Neural progenitor cell (in vitro differentiated cells): ENCODE results near the gene CCNG2. TPM values are rescaled to one million over a fixed set of nuclear protein-coding genes. Genes with fewer than 3 reads are reported as not detected.

Experiments
- DNase-seq: peaks from one replicate; pipeline ENCODE4 v3.0.0-alpha.2; 2016; ENCODE audit warnings: low spot score
- H2AFZ ChIP-seq: fragments of 200-600 bp; sonication (generic); replicated peaks from 2 replicates; pipeline ENCODE4 v1.6.1; 2016; ENCODE audit warnings: antibody characterized with exemption
- H3F3A ChIP-seq: fragments of 200-600 bp; sonication (generic); 2 replicates; pipeline ENCODE4 v1.6.1; 2016; ENCODE audit warnings: antibody characterized with exemption, low read depth
- H3K27ac ChIP-seq: fragments of 200-600 bp; sonication (generic); 2 replicates; pipeline ENCODE4 v1.5.1; 2016; ENCODE audit warnings: mild to moderate bottlenecking
- H3K27me3 ChIP-seq: fragments of 200-600 bp; sonication (generic); 2 replicates; pipeline ENCODE4 v1.6.1; 2016; ENCODE audit warnings: mild to moderate bottlenecking, moderate library complexity
- H3K36me3 ChIP-seq: fragments of 200-600 bp; sonication (generic); 2 replicates; pipeline ENCODE4 v1.5.1; 2016
- H3K4me1 ChIP-seq: fragments of 200-600 bp; sonication (generic); 2 replicates; pipeline ENCODE4 v1.6.1; 2016; ENCODE audit warnings: mixed run types
- H3K4me2 ChIP-seq: fragments of 200-600 bp; sonication (generic); 2 replicates; pipeline ENCODE4 v1.6.1; 2016
- H3K4me3 ChIP-seq: fragments of 200-600 bp; sonication (generic); 2 replicates; pipeline ENCODE4 v1.5.1; 2016
- H3K79me2 ChIP-seq: fragments of 200-600 bp; sonication (generic); 2 replicates; pipeline ENCODE4 v1.6.1; 2016; ENCODE audit warnings: low read depth
- H3K9ac ChIP-seq: fragments of 200-600 bp; sonication (generic); 2 replicates; pipeline ENCODE4 v1.6.1; 2016
- H3K9me3 ChIP-seq: fragments of 200-600 bp; sonication (generic); 2 replicates; pipeline ENCODE4 v1.5.1; 2016; ENCODE audit warnings: low read depth
- H4K20me1 ChIP-seq: fragments of 200-600 bp; sonication (generic); 2 replicates; pipeline ENCODE4 v1.6.1; 2016; ENCODE audit warnings: low read depth
- H3K27ac Mint-ChIP-seq: 3 replicates; pipeline ENCODE4 v1.8.0; 2021; ENCODE audit warnings: mixed read lengths
- H3K27me3 Mint-ChIP-seq: 2 replicates; pipeline ENCODE4 v1.8.0; 2022; ENCODE audit warnings: low read depth, mild to moderate bottlenecking, inconsistent platforms, moderate library complexity, mixed read lengths; ENCODE audit not compliant: insufficient read depth
- H3K36me3 Mint-ChIP-seq: 3 replicates; pipeline ENCODE4 v1.8.0; 2021; ENCODE audit warnings: mixed read lengths
- H3K4me1 Mint-ChIP-seq: 3 replicates; pipeline ENCODE4 v1.8.0; 2021; ENCODE audit warnings: mixed read lengths
- H3K4me3 Mint-ChIP-seq: 3 replicates; pipeline ENCODE4 v1.8.0; 2021; ENCODE audit warnings: mild to moderate bottlenecking, moderate library complexity, mixed read lengths
- H3K9me3 Mint-ChIP-seq: 3 replicates; pipeline ENCODE4 v1.8.0; 2020; ENCODE audit warnings: mixed read lengths
- EZH2 ChIP-seq: fragments of 200-600 bp; sonication (generic); IDR thresholded peaks from 2 replicates; pipeline ENCODE4 v1.6.1; 2017; ENCODE audit warnings: antibody characterized with exemption, mild to moderate bottlenecking, moderate library complexity
- EZH2phosphoT487 ChIP-seq: fragments of 200-600 bp; sonication (generic); IDR thresholded peaks from 2 replicates; pipeline ENCODE4 v1.6.1; 2017; ENCODE audit warnings: antibody characterized with exemption
- total RNA-seq: library from RNA; depleted of rRNA; stranded (reverse); fragments of >200 nt; gene quantifications from 2 replicates; pipeline ENCODE4 v1.2.3, GENCODE V29; 2015; ENCODE audit warnings: low replicate concordance
- TF ChIP-seq, protein P1 (sequence below): fragments of 200-600 bp; sonication (generic); IDR thresholded peaks from 2 replicates; pipeline ENCODE4 v1.5.1; 2017; ENCODE audit warnings: antibody characterized with exemption, mild to moderate bottlenecking

The CCNG2 gene
- total RNA-seq, 1 donor from 2014 or later = 366 TPM

GRCh38 chr4:77202491-77202890 lies 45.5 kb downstream of the CCNG2 start:
- Histone ChIP-seq H3K36me3 (no peaks in the 10 kb centered on the region), H3K79me2 (no peaks in the 10 kb centered on the region), H3K9me3 (no peaks in the 10 kb centered on the region), H3K4me3 (no peak overlapping the region), H3F3A (no peaks in the 10 kb centered on the region), H3K27ac (no peak overlapping the region), H3K27me3 (no peaks in the 10 kb centered on the region), H4K20me1 (no peaks in the 10 kb centered on the region), H2AFZ (no peak overlapping the region), H3K9ac (no peak overlapping the region), H3K4me1 (peaks cover 5% of the 10 kb centered on the region), H3K4me2 (no peak overlapping the region)
- no peaks in the 10 kb centered on the region for H3K9me3 Mint-ChIP-seq
- H3K27ac Mint-ChIP-seq = no peak overlapping the region
- H3K4me3 Mint-ChIP-seq = no peak overlapping the region
- TF ChIP-seq EZH2 (no peak), EZH2phosphoT487 (no peak)
- TF ChIP-seq, protein P1, sequence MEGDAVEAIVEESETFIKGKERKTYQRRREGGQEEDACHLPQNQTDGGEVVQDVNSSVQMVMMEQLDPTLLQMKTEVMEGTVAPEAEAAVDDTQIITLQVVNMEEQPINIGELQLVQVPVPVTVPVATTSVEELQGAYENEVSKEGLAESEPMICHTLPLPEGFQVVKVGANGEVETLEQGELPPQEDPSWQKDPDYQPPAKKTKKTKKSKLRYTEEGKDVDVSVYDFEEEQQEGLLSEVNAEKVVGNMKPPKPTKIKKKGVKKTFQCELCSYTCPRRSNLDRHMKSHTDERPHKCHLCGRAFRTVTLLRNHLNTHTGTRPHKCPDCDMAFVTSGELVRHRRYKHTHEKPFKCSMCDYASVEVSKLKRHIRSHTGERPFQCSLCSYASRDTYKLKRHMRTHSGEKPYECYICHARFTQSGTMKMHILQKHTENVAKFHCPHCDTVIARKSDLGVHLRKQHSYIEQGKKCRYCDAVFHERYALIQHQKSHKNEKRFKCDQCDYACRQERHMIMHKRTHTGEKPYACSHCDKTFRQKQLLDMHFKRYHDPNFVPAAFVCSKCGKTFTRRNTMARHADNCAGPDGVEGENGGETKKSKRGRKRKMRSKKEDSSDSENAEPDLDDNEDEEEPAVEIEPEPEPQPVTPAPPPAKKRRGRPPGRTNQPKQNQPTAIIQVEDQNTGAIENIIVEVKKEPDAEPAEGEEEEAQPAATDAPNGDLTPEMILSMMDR = no peak
- DNase-seq = no peak
- H3K27me3 Mint-ChIP-seq = peaks cover 4% of the 10 kb centered on the region
- peaks cover 2% of the 10 kb centered on the region for H3K36me3 Mint-ChIP-seq
- H3K4me1 Mint-ChIP-seq = peaks cover 4% of the 10 kb centered on the region

- H3K27ac ChIP-seq = no peak overlapping the region
- Mint-ChIP-seq H3K4me1 (no peaks in the 10 kb centered on the region), H3K27me3 (no peaks in the 10 kb centered on the region), H3K27ac (no peak overlapping the region), H3K36me3 (no peaks in the 10 kb centered on the region), H3K9me3 (no peaks in the 10 kb centered on the region), H3K4me3 (no peak overlapping the region)
- H3K4me3 ChIP-seq = no peak overlapping the region
- no peaks in the 10 kb centered on the region for H3K9me3 ChIP-seq
- H3K79me2 ChIP-seq = no peaks in the 10 kb centered on the region
- H3K4me1 ChIP-seq = peaks cover 4% of the 10 kb centered on the region
- H3K4me2 ChIP-seq = no peak overlapping the region
- H3K36me3 ChIP-seq = no peaks in the 10 kb centered on the region
- no peaks in the 10 kb centered on the region for H3F3A ChIP-seq
- H4K20me1 ChIP-seq = no peaks in the 10 kb centered on the region
- TF ChIP-seq, protein P1 = peak; percentile 89
- no peak for TF ChIP-seq EZH2
- TF ChIP-seq EZH2phosphoT487 = no peak
- H2AFZ ChIP-seq = peak overlapping the region; percentile 85
- DNase-seq = peak; percentile 93
- H3K9ac ChIP-seq = no peak overlapping the region
- no peaks in the 10 kb centered on the region for H3K27me3 ChIP-seq
Observed at GRCh38 chr4:77203380-77204197, 46.6 kb downstream of the CCNG2 start.

DNA sequence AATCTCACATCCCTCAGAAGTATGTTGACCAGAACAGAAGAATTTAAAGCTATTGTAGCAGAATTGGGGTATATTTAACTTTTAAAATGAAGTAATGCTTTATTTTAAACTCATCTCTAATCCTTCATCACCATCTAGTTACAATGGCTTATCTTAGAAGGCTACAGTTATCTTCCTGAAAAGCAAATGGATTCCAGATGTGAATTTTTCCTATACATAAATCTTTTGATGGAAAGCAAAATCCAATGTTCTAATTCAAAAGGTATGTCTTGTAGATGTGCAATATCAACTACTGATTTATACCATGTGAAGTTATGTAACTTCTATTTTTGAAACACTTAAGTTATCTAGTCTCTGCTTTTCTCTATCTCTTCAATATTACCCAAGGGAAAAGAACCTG lies 47.6 kb downstream of the CCNG2 start:
- Histone ChIP-seq H3K27me3 (no peaks in the 10 kb centered on the region), H3K9ac (no peak overlapping the region), H3K4me3 (no peak overlapping the region), H3F3A (no peaks in the 10 kb centered on the region), H3K36me3 (no peaks in the 10 kb centered on the region), H2AFZ (no peak overlapping the region), H3K79me2 (no peaks in the 10 kb centered on the region), H3K9me3 (no peaks in the 10 kb centered on the region), H3K4me2 (no peak overlapping the region), H3K4me1 (peaks cover 4% of the 10 kb centered on the region), H4K20me1 (no peaks in the 10 kb centered on the region), H3K27ac (no peak overlapping the region)
- no peaks in the 10 kb centered on the region for H3K9me3 Mint-ChIP-seq
- DNase-seq = no peak
- TF ChIP-seq EZH2 = no peak
- TF ChIP-seq, protein P1 = no peak
- TF ChIP-seq EZH2phosphoT487 = no peak
- no peaks in the 10 kb centered on the region for H3K4me1 Mint-ChIP-seq
- no peaks in the 10 kb centered on the region for H3K36me3 Mint-ChIP-seq
- no peak overlapping the region for H3K4me3 Mint-ChIP-seq
- no peaks in the 10 kb centered on the region for H3K27me3 Mint-ChIP-seq
- H3K27ac Mint-ChIP-seq = no peak overlapping the region
